ENCODE results near the gene TRMT112.

DNA sequence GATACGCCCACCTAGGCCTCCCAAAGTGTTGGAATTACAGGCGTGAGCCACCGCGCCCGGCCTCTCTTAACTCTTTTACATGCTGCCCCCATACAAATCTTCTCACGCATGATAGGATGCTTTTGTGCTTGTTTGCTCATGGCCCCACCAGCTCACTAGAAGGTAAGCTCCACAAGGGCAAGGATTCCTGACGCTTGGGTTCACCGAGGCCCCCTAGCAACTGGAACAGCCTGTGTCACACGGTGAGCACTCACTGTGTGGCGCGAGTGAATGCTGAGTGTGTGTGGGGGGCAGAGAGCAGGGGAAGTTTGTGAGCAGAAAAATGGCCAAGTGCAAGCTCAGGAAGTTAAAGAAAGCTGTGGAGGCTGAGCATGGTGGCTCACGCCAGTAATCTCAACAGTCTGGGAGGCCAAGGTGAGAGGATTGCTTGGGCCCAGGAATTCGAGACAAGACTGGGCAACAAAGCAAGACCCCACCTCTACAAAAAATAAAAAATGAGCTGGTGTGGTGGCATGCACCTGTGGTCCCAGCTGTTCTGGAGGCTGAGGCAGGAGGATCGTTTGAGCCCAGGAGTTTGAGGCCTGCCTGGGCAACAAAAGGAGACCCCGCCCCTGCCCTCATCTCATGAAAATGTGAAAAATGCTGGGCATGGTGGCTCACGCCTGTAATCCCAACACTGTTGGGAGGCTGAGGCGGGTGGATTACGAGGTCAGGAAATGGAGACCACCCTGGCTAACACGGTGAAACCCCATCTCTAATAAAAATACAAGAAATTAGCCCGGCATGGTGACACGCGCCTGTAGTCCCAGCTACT lies 35.2 kb downstream of the TRMT112 start:
- TF ChIP-seq ZNF274 (IDR thresholded peaks at IDR 0.05; ENCODE audit: low read depth, low read length) = no peak
- no peak for TF ChIP-seq YY1 (IDR thresholded peaks at IDR 0.05; ENCODE audit: insufficient read depth, insufficient read length)

Measured in NT2/D1 (cell line).